GM12865 (cell line): ENCODE results near the gene CHRDL1.
A peak's percentile ranks its signal among the peaks of the same experiment; 100 is the strongest.

Experiments
- DNase-seq: peaks from one replicate; pipeline ENCODE4 v3.0.0; 2010; ENCODE audit warnings: low read depth
- H3K4me3 ChIP-seq: 2 replicates; pipeline ENCODE4 v1.5.1; 2011; ENCODE audit warnings: mild to moderate bottlenecking, low read depth, low read length, control low read depth
- TF ChIP-seq, protein P1 (sequence below): IDR thresholded peaks from 2 replicates; pipeline ENCODE4 v1.5.1; 2011; ENCODE audit warnings: low read length, control low read depth, low read depth, inconsistent platforms; ENCODE audit not compliant: insufficient read depth; ENCODE audit errors: missing control alignments

The CHRDL1 gene

DNA sequence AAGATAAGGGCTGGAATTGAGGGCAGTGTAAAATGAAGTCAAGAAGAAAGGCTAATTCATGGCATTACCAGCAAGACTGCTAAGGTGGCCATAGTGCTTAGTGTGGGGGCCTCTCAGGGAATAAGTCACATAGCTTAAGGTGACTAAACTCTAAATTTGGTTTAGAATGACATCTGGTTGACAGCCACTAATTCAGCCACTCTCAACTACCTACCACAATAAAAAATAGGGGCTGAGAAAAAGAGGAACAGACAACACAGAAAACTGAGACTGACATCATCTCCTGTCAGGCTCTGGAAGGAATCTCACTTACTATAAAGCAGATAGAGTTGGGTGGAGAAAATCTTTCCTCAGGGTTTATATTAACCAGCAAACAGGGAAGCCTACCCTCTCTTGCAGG, 96.9 kb downstream of the CHRDL1 start:
- DNase-seq = peak; percentile 0
- TF ChIP-seq, protein P1, sequence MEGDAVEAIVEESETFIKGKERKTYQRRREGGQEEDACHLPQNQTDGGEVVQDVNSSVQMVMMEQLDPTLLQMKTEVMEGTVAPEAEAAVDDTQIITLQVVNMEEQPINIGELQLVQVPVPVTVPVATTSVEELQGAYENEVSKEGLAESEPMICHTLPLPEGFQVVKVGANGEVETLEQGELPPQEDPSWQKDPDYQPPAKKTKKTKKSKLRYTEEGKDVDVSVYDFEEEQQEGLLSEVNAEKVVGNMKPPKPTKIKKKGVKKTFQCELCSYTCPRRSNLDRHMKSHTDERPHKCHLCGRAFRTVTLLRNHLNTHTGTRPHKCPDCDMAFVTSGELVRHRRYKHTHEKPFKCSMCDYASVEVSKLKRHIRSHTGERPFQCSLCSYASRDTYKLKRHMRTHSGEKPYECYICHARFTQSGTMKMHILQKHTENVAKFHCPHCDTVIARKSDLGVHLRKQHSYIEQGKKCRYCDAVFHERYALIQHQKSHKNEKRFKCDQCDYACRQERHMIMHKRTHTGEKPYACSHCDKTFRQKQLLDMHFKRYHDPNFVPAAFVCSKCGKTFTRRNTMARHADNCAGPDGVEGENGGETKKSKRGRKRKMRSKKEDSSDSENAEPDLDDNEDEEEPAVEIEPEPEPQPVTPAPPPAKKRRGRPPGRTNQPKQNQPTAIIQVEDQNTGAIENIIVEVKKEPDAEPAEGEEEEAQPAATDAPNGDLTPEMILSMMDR = no peak
- H3K4me3 ChIP-seq = no peak overlapping the region

DNA sequence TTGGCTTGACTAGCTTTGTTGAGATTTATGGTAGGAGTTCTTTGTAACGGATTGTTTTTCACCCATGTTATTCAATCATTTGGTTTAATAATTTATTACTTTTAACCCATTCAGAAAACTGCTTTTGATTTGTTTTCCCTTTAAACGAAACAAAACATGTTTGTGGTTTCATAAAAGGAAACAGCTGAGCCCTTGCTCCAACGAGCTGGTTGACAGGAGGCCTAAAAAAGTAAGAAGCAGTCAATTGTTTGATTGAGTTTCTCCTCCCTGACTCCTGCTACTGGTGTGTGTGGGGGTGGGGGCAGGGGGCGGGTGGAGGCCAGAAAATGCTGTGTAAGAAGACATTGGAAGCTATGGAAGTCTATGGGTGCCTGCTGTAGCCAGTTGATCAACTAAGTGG, 102.8 kb downstream of the CHRDL1 start:
- TF ChIP-seq, protein P1 = no peak
- no peak overlapping the region for H3K4me3 ChIP-seq
- no peak for DNase-seq

DNA sequence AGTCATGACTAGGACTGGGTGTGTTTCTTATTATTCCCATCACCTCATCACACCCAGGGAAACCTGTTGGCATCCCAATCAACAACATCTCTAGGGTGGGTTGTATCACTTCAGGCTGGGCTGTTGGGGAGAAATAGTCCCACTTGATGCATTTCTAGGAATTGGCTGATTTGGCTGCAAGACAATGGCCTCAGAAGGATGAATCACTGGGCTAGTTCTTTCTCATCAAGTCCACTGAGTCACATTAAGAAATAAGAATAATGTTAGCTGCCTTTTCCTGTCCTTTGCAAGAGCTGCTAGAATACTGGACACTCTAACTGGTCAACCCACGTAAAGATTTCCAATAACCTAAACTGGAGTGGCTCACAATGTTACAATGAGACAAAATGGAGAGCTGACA, 104.2 kb downstream of the CHRDL1 start:
- no peak for DNase-seq
- no peak overlapping the region for H3K4me3 ChIP-seq
- TF ChIP-seq, protein P1 = no peak

DNA sequence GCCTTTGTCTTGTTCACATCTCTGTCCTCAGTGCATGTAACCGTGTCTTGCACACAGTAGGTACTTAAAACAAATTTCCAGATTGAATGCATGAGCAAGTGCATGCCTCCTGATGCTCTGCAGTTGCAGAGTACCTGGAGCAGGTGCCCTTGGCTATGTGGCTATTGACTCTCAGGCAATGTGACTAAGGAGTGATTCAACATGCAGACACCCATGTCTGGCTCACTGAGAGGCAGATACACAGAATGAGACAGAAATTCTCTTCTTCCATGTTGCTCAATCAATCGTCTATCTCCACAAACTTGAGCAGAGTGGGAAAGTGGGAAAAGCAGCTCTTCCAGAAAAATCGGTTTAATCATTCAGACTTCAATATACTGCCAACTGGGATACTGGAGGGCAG, 111.0 kb downstream of the CHRDL1 start:
- TF ChIP-seq, protein P1 = no peak
- no peak for DNase-seq

DNA sequence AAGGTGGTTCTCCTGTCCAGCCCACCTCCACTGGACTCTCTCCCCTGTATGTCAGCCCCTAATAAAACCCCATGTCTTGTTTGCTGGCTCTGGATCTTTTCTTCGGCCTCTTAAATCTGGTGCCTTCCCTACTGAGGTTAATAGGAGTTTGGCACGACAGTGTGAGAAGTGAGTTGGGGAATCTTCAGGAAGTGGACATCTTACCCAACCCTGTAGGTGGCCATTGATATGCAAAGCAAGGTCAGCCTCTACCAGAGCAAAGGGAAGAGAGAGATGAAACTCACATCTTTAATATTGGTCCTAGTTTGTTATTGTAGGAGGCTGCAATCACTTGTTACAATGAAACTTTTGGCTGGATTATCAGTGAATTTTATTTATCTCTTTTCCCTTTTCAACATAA, 111.7 kb downstream of the CHRDL1 start:
- TF ChIP-seq, protein P1 = no peak
- no peak for DNase-seq
- H3K4me3 ChIP-seq = no peak overlapping the region

More for the DNA sequence above, 111.0 kb downstream of the CHRDL1 start:
- no peak overlapping the region for H3K4me3 ChIP-seq

DNA sequence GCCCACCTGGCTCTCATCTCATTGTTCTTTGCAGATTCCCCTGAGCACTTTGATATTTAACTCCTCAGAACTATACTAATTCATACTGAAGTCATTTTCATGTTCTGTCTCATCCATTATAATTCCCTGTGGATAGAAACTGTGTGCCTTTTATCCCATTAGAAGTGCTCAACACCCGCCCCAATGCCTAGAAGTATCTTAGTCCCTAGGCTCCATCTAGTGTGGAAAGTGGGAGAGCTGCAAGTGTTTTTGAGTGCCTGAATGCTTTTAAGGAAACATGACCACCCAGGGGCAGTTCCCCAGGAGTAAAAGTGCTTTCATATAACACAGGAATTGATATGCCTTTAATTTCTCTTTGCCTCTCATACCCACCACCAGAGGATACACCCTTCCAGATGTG, 117.0 kb downstream of the CHRDL1 start:
- no peak for DNase-seq
- no peak overlapping the region for H3K4me3 ChIP-seq
- TF ChIP-seq, protein P1 = no peak

DNA sequence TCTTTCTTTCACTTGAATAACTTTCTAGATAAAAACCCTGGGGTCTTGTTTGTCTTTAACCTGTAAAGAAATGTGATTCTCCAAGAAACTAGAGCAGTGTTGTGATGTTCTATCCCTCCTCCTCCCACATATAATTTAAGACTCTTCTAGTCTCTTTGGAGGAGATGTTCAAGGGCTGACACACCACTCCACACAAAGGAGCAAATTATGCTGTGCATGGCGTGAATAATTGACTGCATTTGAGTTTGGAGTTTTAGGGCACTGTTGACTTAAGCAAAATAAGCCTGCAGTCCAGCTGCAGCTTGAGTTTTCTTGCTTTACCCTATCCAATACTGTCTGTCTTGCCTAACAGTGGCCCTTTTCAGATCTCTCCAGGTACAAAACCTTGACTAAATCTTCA, 119.7 kb downstream of the CHRDL1 start:
- no peak for DNase-seq
- TF ChIP-seq, protein P1 = no peak
- no peak overlapping the region for H3K4me3 ChIP-seq
